Coronary artery (tissue), 2 donors: Measurements from ENCODE around the gene LGALS1.

Experiments used
- DNase-seq: peaks from one replicate; pipeline ENCODE4 v3.0.0-alpha.2; 2017; ENCODE audit warnings: low spot score
- H3K27ac ChIP-seq, 2 donors: fragments of 200-600 bp; sonication (generic); one replicate each; pipeline ENCODE4 v1.5.1; 2016 to 2019
- H3K4me3 ChIP-seq: fragments of 200-600 bp; sonication (generic); 2 replicates; pipeline ENCODE4 v1.5.1; 2016; ENCODE audit warnings: mild to moderate bottlenecking, moderate library complexity
- TF ChIP-seq, protein P1 (sequence below): fragments of 200-600 bp; sonication (generic); IDR thresholded peaks from one replicate; pipeline ENCODE4 v1.5.1; 2019; ENCODE audit warnings: antibody characterized with exemption

The LGALS1 gene

GRCh38 chr22:37633625-37634416, 41.6 kb upstream of the LGALS1 start:
- TF ChIP-seq, protein P1, sequence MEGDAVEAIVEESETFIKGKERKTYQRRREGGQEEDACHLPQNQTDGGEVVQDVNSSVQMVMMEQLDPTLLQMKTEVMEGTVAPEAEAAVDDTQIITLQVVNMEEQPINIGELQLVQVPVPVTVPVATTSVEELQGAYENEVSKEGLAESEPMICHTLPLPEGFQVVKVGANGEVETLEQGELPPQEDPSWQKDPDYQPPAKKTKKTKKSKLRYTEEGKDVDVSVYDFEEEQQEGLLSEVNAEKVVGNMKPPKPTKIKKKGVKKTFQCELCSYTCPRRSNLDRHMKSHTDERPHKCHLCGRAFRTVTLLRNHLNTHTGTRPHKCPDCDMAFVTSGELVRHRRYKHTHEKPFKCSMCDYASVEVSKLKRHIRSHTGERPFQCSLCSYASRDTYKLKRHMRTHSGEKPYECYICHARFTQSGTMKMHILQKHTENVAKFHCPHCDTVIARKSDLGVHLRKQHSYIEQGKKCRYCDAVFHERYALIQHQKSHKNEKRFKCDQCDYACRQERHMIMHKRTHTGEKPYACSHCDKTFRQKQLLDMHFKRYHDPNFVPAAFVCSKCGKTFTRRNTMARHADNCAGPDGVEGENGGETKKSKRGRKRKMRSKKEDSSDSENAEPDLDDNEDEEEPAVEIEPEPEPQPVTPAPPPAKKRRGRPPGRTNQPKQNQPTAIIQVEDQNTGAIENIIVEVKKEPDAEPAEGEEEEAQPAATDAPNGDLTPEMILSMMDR = no peak
- Histone ChIP-seq H3K27ac (peak overlapping the region; percentile 35 to 90), H3K4me3 (peak overlapping the region; percentile 64)
- peak; percentile 88 for DNase-seq

GRCh38 chr22:37634417-37634924, 41.0 kb upstream of the LGALS1 start:
- TF ChIP-seq, protein P1 = no peak
- no peak for DNase-seq
- peak overlapping the region; percentile 35 to 90 for H3K27ac ChIP-seq
- peak overlapping the region; percentile 64 for H3K4me3 ChIP-seq

- no peak overlapping the region for H3K4me3 ChIP-seq
- TF ChIP-seq, protein P1 = no peak
- no peak for DNase-seq
- H3K27ac ChIP-seq = peak overlapping the region; percentile 0 to 90
These were observed 40.3 kb upstream of the LGALS1 start for GRCh38 chr22:37635157-37635556.

DNA sequence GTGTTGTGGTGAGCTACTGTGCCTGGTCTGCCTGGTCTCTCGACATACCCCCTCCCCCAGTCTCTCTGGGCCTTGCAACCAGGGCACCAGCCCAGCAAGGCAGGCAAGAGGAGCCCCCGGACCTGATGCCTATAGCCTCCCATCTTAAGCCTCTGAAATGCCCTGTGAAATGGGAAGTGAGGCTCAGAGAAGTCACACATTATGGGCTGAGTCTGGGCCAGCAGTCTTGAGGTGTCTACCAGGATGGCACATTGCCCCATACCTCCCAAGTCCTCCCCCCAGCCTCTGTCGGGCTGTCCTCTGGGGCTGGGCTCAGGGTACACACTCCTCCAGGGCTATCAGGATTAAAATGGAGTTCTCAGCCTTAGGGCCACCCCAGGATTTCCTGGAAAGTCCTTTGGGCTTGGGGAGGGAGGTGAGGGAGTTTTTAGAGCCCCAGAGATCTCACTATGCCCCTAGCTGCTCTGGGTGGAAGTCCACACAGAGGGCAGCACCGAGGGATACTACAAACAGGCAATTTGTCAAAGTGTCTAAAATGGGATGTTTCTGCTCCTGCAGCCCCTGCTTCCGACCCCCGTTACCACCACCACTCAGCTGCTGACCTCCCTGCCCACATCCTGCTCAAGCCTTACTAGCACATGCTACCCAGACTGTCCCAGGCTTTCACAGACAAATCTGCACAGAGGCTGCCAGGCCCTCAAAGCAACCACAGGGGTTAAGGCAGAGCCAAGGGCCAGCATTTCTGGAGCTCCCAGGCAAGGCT, 39.1 kb upstream of the LGALS1 start:
- H3K4me3 ChIP-seq = no peak overlapping the region
- peak overlapping the region in 1 of 2 donors; percentile 17 for H3K27ac ChIP-seq
- TF ChIP-seq, protein P1 = no peak
- no peak for DNase-seq

DNA sequence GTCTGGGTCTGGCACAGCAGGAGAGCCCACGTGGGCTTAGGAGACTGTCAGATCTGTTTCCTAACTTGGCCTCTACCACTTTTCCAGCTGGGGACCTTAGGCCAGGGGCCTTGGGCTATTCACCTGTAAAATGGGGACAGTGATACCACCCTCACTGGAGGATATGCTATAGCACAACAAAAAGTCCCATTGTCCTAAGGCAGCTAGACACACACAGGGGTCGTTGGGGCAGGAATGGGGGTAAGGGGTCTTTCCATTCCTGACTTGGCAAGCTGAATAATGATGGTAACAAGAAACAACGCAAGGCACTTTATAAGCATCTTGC, 38.5 kb upstream of the LGALS1 start:
- H3K4me3 ChIP-seq = no peak overlapping the region
- DNase-seq = no peak
- TF ChIP-seq, protein P1 = no peak
- peak overlapping the region in 1 of 2 donors; percentile 17 for H3K27ac ChIP-seq

- H3K4me3 ChIP-seq = peak overlapping the region; percentile 79
- H3K27ac ChIP-seq = peak overlapping the region in 1 of 2 donors; percentile 78
- DNase-seq = no peak
- TF ChIP-seq, protein P1 = no peak
These were observed 36.9 kb upstream of the LGALS1 start for GRCh38 chr22:37638391-37639069.
